HG02885 (cell line): Measurements from ENCODE around the gene ENAH.
"Not testable (repeated sequence)": the region's sequence is repeated elsewhere in the genome, so short reads cannot be mapped to it uniquely, and the experiment has no call there.

Experiments
- ATAC-seq: cut with Tn5 transposase; IDR thresholded peaks from one replicate; pipeline ENCODE4 v1.9.1; 2021; ENCODE audit warnings: mild to moderate bottlenecking; ENCODE audit not compliant: unreplicated experiment, poor library complexity

The ENAH gene

DNA sequence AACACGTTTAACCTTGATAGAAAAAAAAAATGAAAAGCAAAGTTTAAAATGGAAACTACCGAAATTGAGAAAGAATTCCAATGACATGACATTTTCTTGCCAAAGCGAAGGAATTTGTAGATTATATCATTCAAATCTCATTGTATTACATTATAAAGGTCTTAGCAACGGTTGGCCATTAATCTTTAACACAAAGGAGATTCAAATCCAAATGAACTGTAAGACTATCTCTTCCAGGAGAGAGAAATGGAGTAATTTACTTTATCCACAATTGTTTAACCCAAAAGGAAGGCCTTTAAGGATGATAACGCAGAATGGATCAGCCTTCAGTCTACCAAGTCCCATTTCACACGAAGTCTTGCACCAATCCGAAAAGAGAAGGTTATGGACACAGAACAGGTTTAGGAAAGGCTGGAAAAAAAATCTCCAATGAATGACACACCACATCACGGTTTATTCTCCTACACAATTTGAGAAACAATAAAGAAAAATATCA lies 1.5 kb downstream of the ENAH start:
- ATAC-seq, result no peak

DNA sequence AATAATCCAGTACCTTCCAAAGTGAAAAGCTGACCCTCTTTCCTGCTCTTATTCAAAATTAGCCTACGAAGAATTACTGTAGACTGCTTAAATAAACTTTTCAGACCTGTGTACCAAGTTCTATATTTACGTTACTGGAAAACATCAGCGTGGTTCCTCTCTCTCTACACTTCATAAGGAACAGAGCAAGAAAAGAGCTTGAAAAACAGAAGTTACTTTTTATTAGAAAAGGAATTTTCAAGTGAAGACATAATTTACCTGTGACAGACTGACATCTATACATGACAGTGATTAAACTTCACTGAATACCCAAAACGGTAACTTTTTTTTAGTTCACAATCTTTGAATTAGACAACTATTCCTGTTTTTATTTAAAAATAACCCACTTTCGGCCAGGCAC lies 2.7 kb downstream of the ENAH start:
- no peak for ATAC-seq

DNA sequence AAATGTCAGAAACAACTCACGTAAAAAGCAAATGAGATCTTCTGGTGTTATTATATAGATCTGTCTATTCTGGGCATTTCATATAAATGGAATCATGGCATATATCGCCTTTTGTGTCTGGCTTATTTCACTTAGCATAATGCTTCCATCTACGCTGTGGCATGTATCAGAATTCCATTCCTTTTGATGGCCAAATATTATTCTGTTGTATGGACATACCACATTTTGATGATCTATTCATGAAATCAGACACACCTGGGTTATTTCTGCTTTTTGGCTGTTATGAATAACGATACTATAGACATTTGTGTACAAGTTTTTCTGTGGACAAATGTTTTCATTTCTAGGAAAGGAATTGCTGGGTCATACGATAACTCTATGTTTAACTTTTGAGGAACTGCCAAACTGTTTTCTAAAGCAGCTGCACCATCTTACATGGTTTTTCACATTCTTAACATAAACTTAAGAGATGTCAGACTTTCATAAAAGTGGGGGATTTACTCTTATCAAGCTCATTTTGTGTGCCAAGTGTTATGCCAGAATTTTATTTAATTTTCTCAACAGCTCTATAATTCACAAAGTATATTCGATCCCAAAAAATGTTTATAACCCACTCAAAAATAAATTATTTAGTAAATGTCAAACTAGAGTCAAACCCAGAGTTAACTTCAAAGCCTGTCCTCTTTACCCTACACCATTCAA lies 7.6 kb downstream of the ENAH start:
- no peak for ATAC-seq

DNA sequence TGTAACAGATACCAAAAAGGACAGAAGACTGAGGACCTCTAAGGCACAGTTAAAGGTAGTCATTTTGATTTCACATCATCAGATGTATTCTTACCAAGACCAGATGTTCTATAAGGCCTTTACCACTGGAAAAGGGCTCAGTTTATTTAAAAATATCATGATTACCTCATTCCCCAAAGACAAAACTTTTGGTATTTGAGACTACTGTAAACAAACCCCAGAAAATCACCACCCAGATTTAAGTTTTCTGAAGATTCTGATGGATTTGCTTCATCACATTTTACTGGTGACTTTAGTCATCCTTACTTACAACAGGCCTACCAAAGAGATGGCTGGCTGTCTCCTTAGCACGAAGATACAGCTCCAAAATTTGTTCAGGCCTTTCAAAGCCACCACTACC lies 8.3 kb downstream of the ENAH start:
- ATAC-seq, result no peak

DNA sequence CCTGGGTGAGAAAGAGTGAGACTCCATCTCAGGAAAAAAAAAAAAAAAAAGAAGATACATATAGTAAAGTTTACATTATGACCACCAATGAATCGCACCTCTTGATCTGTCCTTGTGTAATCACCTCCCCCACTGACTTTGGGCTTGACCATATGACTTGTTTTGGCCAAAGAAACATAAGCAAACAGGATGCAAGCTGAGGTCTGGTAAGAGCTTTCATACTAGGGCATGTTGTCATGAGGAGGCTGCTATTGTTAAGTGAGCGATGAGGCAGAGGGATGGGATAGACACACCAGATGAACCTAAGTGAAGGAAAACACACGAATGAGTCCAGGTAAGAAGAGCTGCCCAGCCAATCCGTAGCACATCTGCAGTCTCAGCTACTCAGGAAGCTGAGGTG lies 10.7 kb downstream of the ENAH start:
- no peak for ATAC-seq

DNA sequence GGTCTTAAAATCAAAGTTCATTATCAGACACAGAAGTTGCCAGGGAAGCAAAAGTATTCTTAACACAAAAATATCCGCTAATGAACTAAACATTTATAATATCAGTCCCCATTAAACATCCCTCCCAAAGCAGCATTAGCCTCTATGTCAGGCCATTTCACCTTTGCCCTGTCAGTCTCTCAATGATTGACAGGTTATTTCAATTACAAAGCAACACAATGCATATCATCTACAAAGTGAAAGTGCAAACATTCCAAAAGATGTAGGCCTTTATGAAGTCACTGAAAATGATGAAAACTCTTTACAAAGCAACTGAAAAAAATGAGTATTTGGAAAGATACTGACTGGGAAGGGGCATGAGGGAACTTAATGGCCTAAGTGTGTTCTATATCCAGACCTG lies 14.1 kb downstream of the ENAH start:
- no peak for ATAC-seq

DNA sequence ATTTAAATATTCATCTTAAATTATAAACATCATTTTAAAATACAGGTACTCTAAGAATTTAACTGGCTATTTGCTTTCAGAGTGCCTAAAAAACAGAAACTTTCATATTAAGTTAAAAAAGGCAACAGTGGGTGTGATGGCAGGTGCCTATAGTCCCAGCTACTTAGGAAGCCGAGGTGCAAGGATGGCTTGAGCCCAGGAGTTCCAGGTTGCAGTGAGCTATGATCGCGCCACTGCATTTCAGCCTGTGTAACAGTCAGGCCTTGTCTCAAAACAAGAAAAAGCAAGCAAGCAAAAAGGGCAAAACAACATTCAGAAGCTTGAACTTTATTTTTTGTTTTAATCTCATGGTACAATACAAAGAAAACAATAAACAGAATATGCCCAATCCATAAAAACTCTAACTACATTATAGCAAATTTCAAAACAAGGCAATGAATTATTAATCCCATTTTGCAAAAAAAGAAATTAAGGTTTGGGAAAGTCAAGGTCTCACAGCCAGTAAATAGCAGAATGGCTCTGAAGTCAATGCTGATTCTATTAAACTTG lies 15.2 kb downstream of the ENAH start:
- ATAC-seq, result no peak

DNA sequence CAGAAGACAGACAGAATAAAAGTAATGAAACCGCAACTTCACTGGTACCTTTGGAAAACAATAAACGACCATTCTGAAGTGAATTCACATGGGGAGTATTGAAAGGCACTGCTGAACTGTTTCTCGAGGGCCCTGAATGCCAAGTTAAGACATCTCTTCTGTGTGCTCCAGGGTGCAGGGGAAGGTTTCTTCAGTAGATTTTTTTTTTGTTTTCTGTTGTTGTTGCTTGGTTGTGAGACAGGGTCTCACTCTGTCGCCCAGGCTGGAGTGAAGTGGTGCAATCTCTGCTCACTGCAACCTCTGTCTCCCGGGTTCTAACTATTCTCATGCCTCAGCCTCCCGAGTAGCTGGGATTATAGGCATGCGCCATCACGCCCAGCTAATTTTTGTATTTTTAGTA lies 15.9 kb downstream of the ENAH start:
- ATAC-seq, result not testable (repeated sequence)

DNA sequence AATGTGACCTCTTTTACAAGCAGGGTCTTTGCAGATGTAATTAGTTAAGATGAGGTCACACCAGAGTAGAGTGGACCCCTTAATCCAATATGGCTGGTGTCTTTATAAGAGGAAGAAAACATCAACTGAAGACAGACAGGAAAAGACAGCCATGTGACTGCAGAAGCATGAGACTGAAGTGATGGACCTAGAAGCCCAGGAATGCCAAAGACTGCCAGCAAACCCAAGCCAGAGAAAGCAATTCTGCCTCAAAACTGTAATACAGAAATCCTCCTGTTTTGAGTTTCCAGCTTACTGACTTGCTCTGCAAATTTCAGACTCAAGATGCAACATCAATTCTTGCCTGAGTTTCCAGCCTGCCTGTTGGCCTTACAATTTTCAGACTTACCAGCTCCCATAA lies 17.3 kb downstream of the ENAH start:
- ATAC-seq, result no peak

DNA sequence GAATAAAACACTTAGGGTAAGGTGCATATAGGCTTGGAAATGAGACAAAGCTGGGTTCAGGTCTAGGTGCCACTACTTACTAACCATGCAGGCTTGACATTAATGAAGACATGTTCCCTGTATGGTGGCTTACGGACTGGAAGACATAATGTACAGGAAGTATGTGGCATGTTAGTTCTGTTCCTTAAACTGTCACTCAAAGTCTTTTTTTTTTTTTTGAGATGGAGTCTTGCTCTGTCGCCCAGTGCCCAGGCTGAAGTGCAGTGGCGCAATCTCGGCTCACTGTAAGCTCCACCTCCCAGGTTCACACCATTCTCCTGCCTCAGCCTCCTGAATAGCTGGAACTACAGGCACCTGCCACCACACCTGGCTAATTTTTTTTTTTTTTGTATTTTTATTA lies 20.1 kb downstream of the ENAH start:
- ATAC-seq, result not testable (repeated sequence)

DNA sequence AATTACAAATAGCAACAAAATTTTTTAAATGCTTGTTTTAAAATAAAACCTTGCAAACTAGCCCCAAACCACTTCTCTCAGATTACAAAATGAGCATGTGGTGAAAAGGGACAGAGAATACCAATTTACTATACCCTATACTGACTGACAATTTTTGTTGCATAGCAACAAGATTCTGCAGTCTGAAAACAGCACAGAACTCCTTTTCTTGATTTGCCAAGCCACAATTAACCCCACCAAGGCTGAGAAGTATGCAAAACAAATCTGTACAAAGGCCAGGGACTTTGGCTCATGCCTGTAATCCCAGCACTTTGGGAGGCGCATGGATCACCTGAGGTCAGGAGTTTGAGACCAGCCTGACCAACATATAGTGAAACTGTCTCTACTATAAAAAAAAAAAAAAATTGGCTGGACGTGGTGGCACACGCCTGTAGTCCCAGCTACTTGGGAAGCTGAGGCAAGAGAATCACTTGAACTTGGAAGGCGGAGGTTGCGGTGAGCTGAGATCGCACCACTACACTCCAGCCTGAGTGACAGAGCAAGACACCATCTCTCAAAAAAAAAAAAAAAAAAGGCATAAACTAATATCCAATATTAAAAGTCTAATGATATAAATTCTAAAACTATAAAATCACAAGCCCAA lies 21.8 kb downstream of the ENAH start:
- no peak for ATAC-seq

DNA sequence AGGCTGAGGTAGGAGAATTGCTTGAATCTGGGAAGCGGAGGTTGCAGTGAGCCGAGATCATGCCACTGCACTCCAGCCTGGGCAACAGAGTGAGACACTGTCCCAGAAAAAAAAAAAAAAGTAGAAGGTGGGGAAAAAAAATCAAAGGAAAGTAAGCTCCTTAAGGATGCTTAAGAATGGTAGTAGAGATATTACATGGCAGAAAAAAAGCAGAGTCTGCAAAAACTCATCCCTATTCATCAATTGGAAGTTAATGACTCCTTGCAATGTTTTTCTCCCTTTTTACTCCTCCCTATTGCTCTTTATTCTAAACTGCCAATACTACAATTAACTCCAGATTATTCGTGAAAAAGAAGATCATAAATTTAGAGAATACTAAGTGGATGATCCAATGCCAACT lies 23.4 kb downstream of the ENAH start:
- no peak for ATAC-seq

DNA sequence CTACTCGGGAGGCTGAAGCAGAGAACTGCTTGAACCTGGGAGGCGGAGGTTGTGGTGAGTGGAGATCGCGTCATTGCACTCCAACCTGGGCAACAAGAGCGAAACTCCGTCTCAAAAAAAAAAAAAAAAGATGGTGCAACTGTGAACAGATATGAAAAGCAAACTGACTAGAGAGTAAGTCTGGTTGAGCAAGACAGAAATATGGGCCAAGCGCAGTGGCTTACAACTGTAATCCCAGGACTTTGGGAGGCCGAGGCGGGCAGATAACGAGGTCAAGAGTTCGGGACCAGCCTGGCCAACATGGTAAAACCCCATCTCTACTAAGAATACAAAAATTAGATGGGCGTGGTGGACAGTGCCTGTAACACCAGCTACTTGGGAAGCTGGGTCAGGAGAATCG lies 24.1 kb downstream of the ENAH start:
- ATAC-seq, result not testable (repeated sequence)

DNA sequence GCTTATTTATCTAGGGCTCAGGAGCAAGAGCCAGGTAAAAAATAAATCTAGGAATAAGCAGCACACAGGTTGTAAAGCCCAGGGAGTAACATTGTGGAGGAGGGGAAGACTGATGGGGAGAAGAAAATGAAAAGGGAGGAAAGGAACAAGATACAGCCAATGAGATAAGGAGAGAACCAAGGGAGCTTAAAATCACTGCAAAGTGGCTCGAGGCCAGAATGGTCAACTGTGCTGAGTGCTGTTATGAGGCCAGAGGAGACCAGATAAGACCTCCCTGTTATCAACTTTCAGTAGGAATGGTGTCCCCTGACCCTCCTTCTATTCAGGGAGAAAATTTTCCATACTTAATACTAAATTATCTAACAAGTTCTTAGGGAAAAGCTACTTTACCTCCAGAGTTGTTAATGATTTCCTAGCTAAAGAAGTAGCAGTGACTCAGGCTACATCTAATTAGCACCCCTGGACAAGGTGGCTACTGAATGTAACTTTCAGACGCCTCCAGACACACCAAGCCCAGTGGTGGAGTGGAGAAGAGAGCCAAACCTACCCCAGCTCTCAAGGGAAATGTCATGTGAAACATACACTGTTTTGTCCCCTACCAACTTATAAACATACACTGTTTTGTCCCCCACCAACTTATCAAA lies 25.5 kb downstream of the ENAH start:
- no peak for ATAC-seq

DNA sequence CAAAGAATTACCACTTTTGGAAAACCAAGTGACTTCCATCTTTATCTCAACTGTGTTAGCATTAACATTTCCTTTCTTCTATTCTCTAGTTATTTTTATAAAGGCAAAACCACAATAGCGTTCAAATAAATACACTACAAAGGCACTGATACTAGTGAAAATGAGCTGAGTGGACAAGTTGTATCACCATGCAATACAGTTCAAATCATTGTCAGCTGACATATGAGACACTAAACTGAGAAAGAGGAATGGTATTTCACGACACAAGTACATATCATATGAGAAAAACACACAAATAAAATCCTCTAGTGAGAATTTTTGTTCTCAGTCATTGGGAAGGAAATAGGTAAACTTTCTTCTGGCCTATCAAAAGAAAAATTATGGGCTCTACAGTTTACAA lies 26.2 kb downstream of the ENAH start:
- ATAC-seq, result no peak

DNA sequence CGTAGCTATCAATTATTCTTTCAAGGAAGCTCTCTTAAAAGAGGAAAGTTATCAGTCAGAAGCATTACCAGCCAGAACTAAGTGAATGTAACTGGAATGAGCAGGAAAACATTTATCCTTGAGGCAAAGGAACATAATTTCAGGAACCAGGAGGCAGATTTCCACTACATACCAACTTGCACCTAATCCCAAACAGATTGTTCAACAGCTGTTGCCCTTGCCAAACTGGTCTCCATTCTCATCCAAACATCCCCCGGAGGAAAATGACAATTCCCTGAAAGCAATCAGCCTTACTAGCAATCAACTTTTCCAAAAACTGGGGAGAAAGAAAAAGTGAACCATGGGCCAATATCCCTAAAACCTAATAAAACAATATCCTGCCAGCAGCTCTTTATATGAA lies 35.0 kb downstream of the ENAH start:
- no peak for ATAC-seq

DNA sequence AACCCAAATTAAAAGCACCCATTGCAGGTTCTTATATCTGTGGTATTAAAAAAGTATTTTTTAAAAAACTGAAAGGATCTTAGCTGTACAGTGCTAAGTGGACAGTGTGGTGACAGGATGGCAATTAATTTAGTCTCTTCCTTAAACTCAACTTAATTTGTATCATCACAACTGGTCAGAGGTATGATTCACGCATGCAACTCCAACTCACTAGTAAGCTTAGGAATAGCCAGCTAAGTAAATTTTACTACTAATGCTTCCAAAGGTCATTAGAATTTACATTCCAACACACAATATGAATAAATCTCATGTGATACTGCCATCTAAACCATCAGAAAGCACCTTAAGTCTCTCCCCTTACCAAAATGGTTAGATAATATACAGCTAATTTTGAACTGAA lies 35.4 kb downstream of the ENAH start:
- no peak for ATAC-seq

DNA sequence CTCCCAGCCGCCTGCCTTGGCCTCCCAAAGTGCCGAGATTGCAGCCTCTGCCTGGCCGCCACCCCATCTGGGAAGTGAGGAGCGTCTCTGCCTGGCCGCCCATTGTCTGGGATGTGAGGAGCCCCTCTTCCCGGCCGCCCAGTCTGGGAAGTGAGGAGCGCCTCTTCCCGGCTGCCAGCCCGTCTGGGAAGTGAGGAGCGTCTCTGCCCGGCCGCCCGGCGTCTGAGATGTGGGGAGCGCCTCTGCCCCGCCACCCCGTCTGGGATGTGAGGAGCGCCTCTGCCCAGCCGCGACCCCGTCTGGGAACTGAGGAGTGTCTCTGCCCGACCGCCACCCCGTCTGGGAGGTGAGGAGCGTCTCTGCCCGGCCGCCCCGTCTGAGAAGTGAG lies 37.5 kb downstream of the ENAH start:
- not testable (repeated sequence) for ATAC-seq

DNA sequence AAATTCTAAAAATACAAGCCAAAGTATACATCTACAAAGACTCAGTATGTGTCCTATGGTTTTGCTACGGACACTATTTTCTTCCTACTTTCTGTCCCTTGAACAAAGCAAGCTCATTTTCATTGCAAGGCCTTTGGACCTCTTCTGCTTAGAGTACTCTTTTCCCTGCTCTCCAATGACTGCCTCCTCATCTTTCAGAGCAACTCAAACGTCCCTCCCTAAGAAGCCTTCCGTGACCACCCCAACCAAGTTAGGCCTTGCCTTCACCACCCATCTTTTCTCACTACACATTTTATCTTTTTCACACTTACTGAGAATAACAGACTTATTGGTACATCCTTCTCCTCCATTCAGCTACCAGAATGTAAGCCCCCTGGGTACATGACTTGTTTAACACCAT lies 39.9 kb downstream of the ENAH start:
- ATAC-seq, result no peak

DNA sequence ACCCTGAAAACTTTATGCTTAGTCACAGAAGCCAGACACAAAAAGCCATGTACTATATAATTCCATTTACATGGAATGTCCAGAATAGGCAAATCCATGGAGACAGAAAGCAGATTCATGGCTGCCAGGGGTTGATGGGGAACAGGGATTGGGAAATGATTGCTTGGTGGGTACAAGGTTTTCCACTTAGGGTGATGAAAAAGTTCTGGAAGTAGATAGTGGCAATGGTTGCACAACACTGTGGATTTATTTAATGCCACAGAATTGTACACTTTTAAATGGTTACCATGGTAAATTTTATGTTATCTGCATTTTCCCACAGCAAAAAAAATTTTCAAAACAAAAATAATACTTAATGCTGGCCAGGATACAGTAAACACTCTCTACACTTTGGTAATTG lies 40.6 kb downstream of the ENAH start:
- ATAC-seq, result no peak

DNA sequence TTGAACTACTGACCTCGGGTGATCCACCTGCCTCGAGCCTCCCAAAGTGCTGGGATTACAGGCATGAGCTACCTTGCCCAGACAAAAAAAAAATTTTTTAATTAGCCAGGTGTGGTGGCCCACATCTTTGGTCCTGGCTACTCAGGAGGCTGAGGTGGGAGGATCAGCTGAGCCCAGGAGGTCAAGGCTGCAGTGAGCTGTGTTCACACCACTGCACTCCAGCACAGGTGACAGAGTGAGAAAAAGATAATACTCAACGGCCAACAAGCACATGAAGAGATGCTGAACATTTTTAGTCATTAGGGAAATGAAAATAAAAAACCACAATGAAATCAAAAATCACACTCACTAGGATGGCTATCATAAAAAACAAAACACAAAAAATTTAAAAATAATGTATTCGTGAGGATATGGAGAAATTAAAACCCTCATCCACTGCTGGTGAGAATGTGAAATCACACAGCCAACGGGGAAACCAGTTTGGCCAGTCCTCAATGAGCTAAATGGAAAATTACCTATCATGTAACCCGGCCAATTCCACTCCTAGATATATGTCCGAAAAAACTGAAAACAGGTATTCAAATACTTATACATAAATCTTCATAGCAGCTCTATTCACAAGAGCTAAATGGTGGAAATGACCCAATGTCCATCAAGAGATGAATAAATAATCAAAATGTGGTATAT lies 41.2 kb downstream of the ENAH start:
- no peak for ATAC-seq
